ENCODE data around the gene DDA1.

Gene DDA1

DNA sequence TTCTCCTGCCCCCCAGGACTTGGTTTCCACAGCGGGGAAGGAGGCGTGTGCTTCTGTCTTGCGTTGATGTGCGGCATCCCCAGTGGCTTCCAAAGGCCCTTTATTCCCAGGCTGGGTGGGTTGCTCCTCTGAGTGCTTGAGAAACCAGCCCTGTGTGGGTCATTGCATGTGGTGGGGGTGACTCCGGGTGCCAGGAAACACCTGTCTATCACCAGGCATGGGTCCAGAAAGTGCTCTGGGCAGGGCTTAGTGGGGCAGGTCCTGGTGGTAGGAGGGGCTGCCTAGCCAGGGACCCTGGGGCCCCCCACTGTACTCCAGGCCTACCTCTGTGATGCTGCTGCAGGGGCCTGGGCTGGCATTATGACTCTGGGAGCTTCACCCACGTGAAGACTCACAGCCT is 9.6 kb downstream of the DDA1 start:
- TF ChIP-seq CEBPB (IDR thresholded peaks at IDR 0.05) (no peak), TCF12 (IDR thresholded peaks at IDR 0.05; ENCODE audit: low read depth) (no peak), NFIC (IDR thresholded peaks at IDR 0.05) (no peak), CREB1 (IDR thresholded peaks at IDR 0.05; ENCODE audit: low read depth) (no peak), ZBTB7A (IDR thresholded peaks at IDR 0.05; ENCODE audit: low read depth) (no peak), YY1 (IDR thresholded peaks at IDR 0.05; ENCODE audit: low read depth) (no peak), TAF1 (IDR thresholded peaks at IDR 0.05; ENCODE audit: low read depth) (no peak), TEAD4 (IDR thresholded peaks at IDR 0.05) (no peak)

GRCh38 chr19:17319473-17320238 is 10.3 kb downstream of the DDA1 start:
- no peak for TF ChIP-seq NFIC (IDR thresholded peaks at IDR 0.05)
- TF ChIP-seq FOXM1 (IDR thresholded peaks at IDR 0.05; ENCODE audit: borderline replicate concordance, low read depth), result no peak
- no peak for TF ChIP-seq CREB1 (IDR thresholded peaks at IDR 0.05; ENCODE audit: low read depth)
- no peak for TF ChIP-seq USF1 (IDR thresholded peaks at IDR 0.05)
- no peak for TF ChIP-seq RAD21 (IDR thresholded peaks at IDR 0.05; ENCODE audit: low read depth)
- TF ChIP-seq TEAD4 (IDR thresholded peaks at IDR 0.05), result no peak
- no peak for TF ChIP-seq ZBTB7A (IDR thresholded peaks at IDR 0.05; ENCODE audit: low read depth)
- TF ChIP-seq YY1 (IDR thresholded peaks at IDR 0.05; ENCODE audit: low read depth), result no peak

DNA sequence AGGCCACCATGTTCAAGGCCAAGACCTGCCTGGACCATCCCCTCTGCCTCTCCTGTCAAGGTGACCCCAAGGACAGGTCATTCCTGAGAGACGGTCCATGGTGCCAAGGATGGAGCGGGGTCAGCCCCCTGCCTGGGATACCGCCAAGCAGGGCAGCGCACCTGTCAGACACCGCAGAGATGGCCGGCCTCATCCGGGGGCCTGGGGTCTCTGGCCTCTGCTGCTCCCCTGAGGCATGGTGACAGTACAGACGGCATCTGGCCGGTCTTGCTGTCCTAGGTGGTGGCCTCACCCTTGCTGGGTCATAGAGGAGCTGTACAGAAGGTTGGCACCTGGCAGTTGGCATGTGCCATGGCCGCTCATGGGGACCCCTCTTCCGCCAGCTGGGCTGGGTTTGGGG is 11.1 kb downstream of the DDA1 start:
- TF ChIP-seq CREB1 (IDR thresholded peaks at IDR 0.05; ENCODE audit: low read depth) (no peak), REST (IDR thresholded peaks at IDR 0.05; ENCODE audit: low read depth) (no peak), USF1 (IDR thresholded peaks at IDR 0.05) (no peak), NFIC (IDR thresholded peaks at IDR 0.05) (no peak), EP300 (IDR thresholded peaks at IDR 0.05; ENCODE audit: borderline replicate concordance) (no peak), TCF12 (IDR thresholded peaks at IDR 0.05; ENCODE audit: low read depth) (no peak), TAF1 (IDR thresholded peaks at IDR 0.05; ENCODE audit: low read depth) (no peak), MAX (IDR thresholded peaks at IDR 0.05) (no peak), TEAD4 (IDR thresholded peaks at IDR 0.05) (no peak), FOXM1 (IDR thresholded peaks at IDR 0.05; ENCODE audit: borderline replicate concordance, low read depth) (no peak), EGR1 (IDR thresholded peaks at IDR 0.05) (no peak), ZBTB7A (IDR thresholded peaks at IDR 0.05; ENCODE audit: low read depth) (no peak), YY1 (IDR thresholded peaks at IDR 0.05; ENCODE audit: low read depth) (no peak), RAD21 (IDR thresholded peaks at IDR 0.05; ENCODE audit: low read depth) (no peak), CEBPB (IDR thresholded peaks at IDR 0.05) (no peak)

- TF ChIP-seq USF1 (IDR thresholded peaks at IDR 0.05) (no peak), CREB1 (IDR thresholded peaks at IDR 0.05; ENCODE audit: low read depth) (no peak), ZBTB7A (IDR thresholded peaks at IDR 0.05; ENCODE audit: low read depth) (no peak), TAF1 (IDR thresholded peaks at IDR 0.05; ENCODE audit: low read depth) (no peak), MAX (IDR thresholded peaks at IDR 0.05) (no peak), EGR1 (IDR thresholded peaks at IDR 0.05) (no peak), NFIC (IDR thresholded peaks at IDR 0.05) (no peak), EP300 (IDR thresholded peaks at IDR 0.05; ENCODE audit: borderline replicate concordance) (no peak), TCF12 (IDR thresholded peaks at IDR 0.05; ENCODE audit: low read depth) (no peak), CEBPB (IDR thresholded peaks at IDR 0.05) (no peak), RAD21 (IDR thresholded peaks at IDR 0.05; ENCODE audit: low read depth) (no peak), YY1 (IDR thresholded peaks at IDR 0.05; ENCODE audit: low read depth) (no peak), FOXM1 (IDR thresholded peaks at IDR 0.05; ENCODE audit: borderline replicate concordance, low read depth) (no peak), REST (IDR thresholded peaks at IDR 0.05; ENCODE audit: low read depth) (no peak), TEAD4 (IDR thresholded peaks at IDR 0.05) (no peak)
Observed at GRCh38 chr19:17321655-17322489, 12.5 kb downstream of the DDA1 start.
